Measurements from ENCODE around the gene KPNA1. TPM values are rescaled to one million over a fixed set of nuclear protein-coding genes. Genes with fewer than 3 reads are reported as not detected.
"Not testable (repeated sequence)": the region's sequence is repeated elsewhere in the genome, so short reads cannot be mapped to it uniquely, and the experiment has no call there.

KPNA1 gene
- total RNA-seq, 1 donor from 2014 or later, result 46.0 TPM

DNA sequence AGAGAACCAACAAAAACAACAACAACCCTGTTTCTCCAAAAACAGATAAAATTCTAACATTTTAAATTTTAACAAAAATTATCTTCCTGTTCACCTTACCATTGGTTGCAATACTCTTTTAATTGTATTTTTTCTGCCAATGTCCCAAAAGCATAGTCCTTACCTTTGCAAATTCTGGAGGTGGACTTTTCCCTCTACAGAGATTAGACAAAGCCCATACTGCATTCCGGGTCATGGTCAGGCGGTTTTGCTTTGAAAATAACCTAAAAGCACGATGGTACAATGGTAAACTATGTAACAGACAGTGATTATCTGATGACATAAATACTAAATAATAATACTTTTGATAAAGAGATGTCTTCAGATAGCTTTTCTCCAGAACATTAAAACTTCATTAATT, 63.4 kb downstream of the KPNA1 start:
- H3K4me3 ChIP-seq (ENCODE audit: low read depth, low read length), result no peak overlapping the region
- DNase-seq (ENCODE audit: low read depth), result no peak
- H3K36me3 ChIP-seq (ENCODE audit: control insufficient read depth, insufficient read depth, low read length), result no peaks in the 10 kb centered on the region
- H3K27me3 ChIP-seq (ENCODE audit: control insufficient read depth, insufficient read depth, low read length), result no peaks in the 10 kb centered on the region
- TF ChIP-seq, protein P1, sequence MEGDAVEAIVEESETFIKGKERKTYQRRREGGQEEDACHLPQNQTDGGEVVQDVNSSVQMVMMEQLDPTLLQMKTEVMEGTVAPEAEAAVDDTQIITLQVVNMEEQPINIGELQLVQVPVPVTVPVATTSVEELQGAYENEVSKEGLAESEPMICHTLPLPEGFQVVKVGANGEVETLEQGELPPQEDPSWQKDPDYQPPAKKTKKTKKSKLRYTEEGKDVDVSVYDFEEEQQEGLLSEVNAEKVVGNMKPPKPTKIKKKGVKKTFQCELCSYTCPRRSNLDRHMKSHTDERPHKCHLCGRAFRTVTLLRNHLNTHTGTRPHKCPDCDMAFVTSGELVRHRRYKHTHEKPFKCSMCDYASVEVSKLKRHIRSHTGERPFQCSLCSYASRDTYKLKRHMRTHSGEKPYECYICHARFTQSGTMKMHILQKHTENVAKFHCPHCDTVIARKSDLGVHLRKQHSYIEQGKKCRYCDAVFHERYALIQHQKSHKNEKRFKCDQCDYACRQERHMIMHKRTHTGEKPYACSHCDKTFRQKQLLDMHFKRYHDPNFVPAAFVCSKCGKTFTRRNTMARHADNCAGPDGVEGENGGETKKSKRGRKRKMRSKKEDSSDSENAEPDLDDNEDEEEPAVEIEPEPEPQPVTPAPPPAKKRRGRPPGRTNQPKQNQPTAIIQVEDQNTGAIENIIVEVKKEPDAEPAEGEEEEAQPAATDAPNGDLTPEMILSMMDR (IDR thresholded peaks at IDR 0.05; ENCODE audit: insufficient read depth, low read length, poor library complexity, severe bottlenecking), result no peak

GRCh38 chr3:122448218-122448617, 66.5 kb downstream of the KPNA1 start:
- not testable (repeated sequence) for H3K4me3 ChIP-seq (ENCODE audit: low read depth, low read length); DNase-seq (ENCODE audit: low read depth); H3K27me3 ChIP-seq (ENCODE audit: control insufficient read depth, insufficient read depth, low read length); H3K36me3 ChIP-seq (ENCODE audit: control insufficient read depth, insufficient read depth, low read length)

DNA sequence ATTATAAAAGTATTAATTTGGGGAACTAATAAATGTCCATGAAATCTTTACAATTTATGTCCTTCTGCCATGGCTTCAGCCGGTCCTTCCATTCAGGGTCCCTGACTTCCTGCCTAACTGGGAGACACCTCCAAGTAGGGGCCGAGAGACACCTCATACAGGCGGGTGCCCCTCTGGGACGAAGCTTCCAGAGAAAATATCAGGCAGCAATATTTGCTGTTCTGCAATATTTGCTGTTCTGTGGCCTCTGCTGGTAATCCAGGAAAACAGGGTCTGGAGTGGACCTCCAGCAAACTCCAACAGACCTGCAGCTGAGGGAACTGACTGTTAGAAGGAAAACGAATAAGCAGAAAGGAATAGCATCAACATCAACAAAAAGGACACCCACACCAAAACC, 70.2 kb downstream of the KPNA1 start:
- H3K36me3 ChIP-seq (ENCODE audit: control insufficient read depth, insufficient read depth, low read length); DNase-seq (ENCODE audit: low read depth); H3K27me3 ChIP-seq (ENCODE audit: control insufficient read depth, insufficient read depth, low read length); H3K4me3 ChIP-seq (ENCODE audit: low read depth, low read length): not testable (repeated sequence)

GRCh38 chr3:122443762-122444490, 70.8 kb downstream of the KPNA1 start:
- H3K4me3 ChIP-seq (ENCODE audit: low read depth, low read length); DNase-seq (ENCODE audit: low read depth); H3K36me3 ChIP-seq (ENCODE audit: control insufficient read depth, insufficient read depth, low read length); H3K27me3 ChIP-seq (ENCODE audit: control insufficient read depth, insufficient read depth, low read length): not testable (repeated sequence)

DNA sequence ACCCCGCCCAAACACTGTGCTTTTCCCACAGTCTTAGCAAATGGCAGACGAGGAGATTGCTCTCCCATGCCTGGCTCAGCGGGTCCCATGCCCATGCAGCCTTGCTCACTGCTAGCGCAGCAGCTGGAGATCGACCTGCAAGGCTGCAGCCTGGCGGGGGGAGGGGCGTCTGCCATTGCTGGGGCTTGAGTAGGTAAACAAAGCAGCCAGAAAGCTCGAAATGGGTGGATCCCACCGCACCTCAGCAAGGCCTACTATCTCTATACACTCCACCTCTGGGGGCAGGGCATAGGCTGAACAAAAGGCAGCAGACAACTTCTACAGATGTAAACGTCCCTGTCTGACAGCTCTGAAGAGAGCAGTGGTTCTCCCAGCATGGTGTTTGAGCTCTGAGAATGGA, 71.6 kb downstream of the KPNA1 start:
- Histone ChIP-seq H3K27me3 (ENCODE audit: control insufficient read depth, insufficient read depth, low read length) (no peaks in the 10 kb centered on the region), H3K36me3 (ENCODE audit: control insufficient read depth, insufficient read depth, low read length) (no peaks in the 10 kb centered on the region), H3K4me3 (ENCODE audit: low read depth, low read length) (no peak overlapping the region)
- no peak for DNase-seq (ENCODE audit: low read depth)
- TF ChIP-seq, protein P1 (IDR thresholded peaks at IDR 0.05; ENCODE audit: insufficient read depth, low read length, poor library complexity, severe bottlenecking), result no peak

DNA sequence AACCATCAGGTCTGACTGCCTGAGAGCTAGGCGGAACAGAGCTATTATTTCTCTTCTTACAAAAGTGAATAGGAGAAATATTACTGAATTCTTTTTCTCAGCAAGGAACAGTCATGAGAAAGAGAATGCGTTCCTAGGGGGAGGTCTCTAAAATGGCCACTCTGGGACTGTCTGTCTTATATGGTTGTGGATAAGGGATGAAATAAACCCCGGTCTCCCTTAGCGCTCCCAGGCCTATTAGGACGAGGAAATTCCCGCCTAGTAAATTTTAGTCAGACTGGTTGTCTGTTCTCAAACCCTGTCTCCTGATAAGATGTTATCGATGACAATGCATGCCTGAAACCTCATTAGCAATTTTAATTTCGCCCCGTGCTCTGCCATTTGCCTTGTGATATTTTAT, 78.8 kb downstream of the KPNA1 start:
- H3K27me3 ChIP-seq (ENCODE audit: control insufficient read depth, insufficient read depth, low read length), result no peaks in the 10 kb centered on the region
- no peaks in the 10 kb centered on the region for H3K36me3 ChIP-seq (ENCODE audit: control insufficient read depth, insufficient read depth, low read length)
- no peak overlapping the region for H3K4me3 ChIP-seq (ENCODE audit: low read depth, low read length)
- no peak for DNase-seq (ENCODE audit: low read depth)
- TF ChIP-seq, protein P1 (IDR thresholded peaks at IDR 0.05; ENCODE audit: insufficient read depth, low read length, poor library complexity, severe bottlenecking), result no peak

- peaks cover 3% of the 10 kb centered on the region for H3K36me3 ChIP-seq (ENCODE audit: control insufficient read depth, insufficient read depth, low read length)
- DNase-seq (ENCODE audit: low read depth), result no peak
- H3K4me3 ChIP-seq (ENCODE audit: low read depth, low read length), result no peak overlapping the region
- TF ChIP-seq, protein P1 (IDR thresholded peaks at IDR 0.05; ENCODE audit: insufficient read depth, low read length, poor library complexity, severe bottlenecking), result no peak
- H3K27me3 ChIP-seq (ENCODE audit: control insufficient read depth, insufficient read depth, low read length), result no peaks in the 10 kb centered on the region
Measured at GRCh38 chr3:122430371-122430770, 84.4 kb downstream of the KPNA1 start.

Data from kidney epithelial cell (primary cell).